H1 (cell line): ENCODE data around the gene WDR48. TPM values are rescaled to one million over a fixed set of nuclear protein-coding genes. Genes with fewer than 3 reads are reported as not detected.

Experiments used
- CTCF ChIA-PET: fragments of 300-600 bp; sonication (Branson Sonifier 250); formaldehyde crosslinking; loops from one replicate; lab custom pipeline; 2021; ENCODE audit not compliant: partially characterized antibody; lab: Charles Lee
- POLR2A ChIA-PET: fragments of 300-600 bp; sonication (Branson Sonifier 250); formaldehyde crosslinking; loops from one replicate; lab custom pipeline; 2021; ENCODE audit warnings: inconsistent platforms; ENCODE audit not compliant: partially characterized antibody; lab: Charles Lee
- DNase-seq, 2 experiments: peaks; one replicate each; pipeline versions ENCODE4 v3.0.0 to v3.0.0-alpha.2; 2010 to 2022; ENCODE audit warnings: low spot score in 2 of 2, low read depth in 1 of 2, mixed read lengths in 1 of 2
- FAIRE-seq: peaks from 2 replicates; lab custom pipeline; 2011; peaks lifted over from hg19 to GRCh38; lab: Jason Lieb, UNC
- H2AFZ ChIP-seq: 2 replicates; pipeline ENCODE4 v1.8.1; 2012; ENCODE audit warnings: low read length, inconsistent platforms
- H2AK5ac ChIP-seq: 2 replicates; pipeline ENCODE4 v1.6.1; 2013; ENCODE audit warnings: low read depth, low read length
- H2BK120ac ChIP-seq: replicated peaks from 2 replicates; pipeline ENCODE3; 2013; ENCODE audit warnings: low read depth, low read length, inconsistent platforms
- H2BK12ac ChIP-seq: 2 replicates; pipeline ENCODE4 v1.6.1; 2013; ENCODE audit warnings: low read depth, low read length
- H2BK15ac ChIP-seq: 2 replicates; pipeline ENCODE4 v1.6.1; 2013; ENCODE audit warnings: low read length
- H2BK20ac ChIP-seq: 2 replicates; pipeline ENCODE4 v1.6.1; 2013; ENCODE audit warnings: low read length
- H2BK5ac ChIP-seq: 2 replicates; pipeline ENCODE4 v1.6.1; 2013; ENCODE audit warnings: low read depth, low read length
- H3K14ac ChIP-seq: 2 replicates; pipeline ENCODE4 v1.6.1; 2013; ENCODE audit warnings: inconsistent platforms; ENCODE audit not compliant: insufficient read length
- H3K18ac ChIP-seq: 2 replicates; pipeline ENCODE4 v1.6.1; 2013; ENCODE audit warnings: low read length; ENCODE audit errors: extremely low read depth
- H3K23ac ChIP-seq: 2 replicates; pipeline ENCODE4 v1.6.1; 2013; ENCODE audit warnings: inconsistent platforms; ENCODE audit not compliant: insufficient read length
- H3K23me2 ChIP-seq: 2 replicates; pipeline ENCODE4 v1.6.1; 2013; ENCODE audit warnings: low read depth, low read length
- H3K27ac ChIP-seq: 2 replicates; pipeline ENCODE4 v1.6.1; 2011; ENCODE audit warnings: low read depth, low read length, inconsistent platforms
- H3K27me3 ChIP-seq, 4 experiments: replicated peaks in 1 of 4; 1 replicate in 1 of 4; 2 replicates in 3 of 4; pipeline versions ENCODE4 v1.6.1 to v1.8.1; 2011 to 2013; ENCODE audit warnings: low read length in 3 of 4, mild to moderate bottlenecking in 3 of 4, inconsistent platforms in 2 of 4, mixed read lengths in 2 of 4, moderate library complexity in 1 of 4; ENCODE audit not compliant: control insufficient read depth in 3 of 4, insufficient read depth in 3 of 4; ENCODE audit errors: extremely low read depth in 1 of 4
- H3K36me3 ChIP-seq, 4 experiments: 2 replicates each; pipeline versions ENCODE4 v1.6.1 to v1.8.1; 2011 to 2013; ENCODE audit warnings: mild to moderate bottlenecking in 4 of 4, low read length in 3 of 4, moderate library complexity in 2 of 4, control low read depth in 1 of 4, inconsistent platforms in 1 of 4; ENCODE audit not compliant: insufficient read depth in 4 of 4, control insufficient read depth in 2 of 4
- H3K4ac ChIP-seq: replicated peaks from 2 replicates; pipeline ENCODE3; 2013; ENCODE audit warnings: low read length, low read depth, mixed read lengths, inconsistent platforms; ENCODE audit not compliant: insufficient read length
- H3K4me1 ChIP-seq, 4 experiments: replicated peaks in 1 of 4; 1 replicate in 1 of 4; 2 replicates in 3 of 4; pipeline versions ENCODE4 v1.6.1 to v1.8.1; 2011 to 2013; ENCODE audit warnings: low read length in 3 of 4, inconsistent platforms in 2 of 4, mixed read lengths in 1 of 4; ENCODE audit not compliant: insufficient read depth in 4 of 4, control insufficient read depth in 3 of 4
- H3K4me2 ChIP-seq, 2 experiments: 2 replicates each; pipeline versions ENCODE4 v1.6.1 to v1.8.1; 2011 to 2013; ENCODE audit warnings: low read depth in 2 of 2, low read length in 2 of 2, control low read depth in 1 of 2, inconsistent platforms in 1 of 2, mild to moderate bottlenecking in 1 of 2; ENCODE audit not compliant: insufficient read depth in 1 of 2
- H3K4me3 ChIP-seq, 4 experiments: fragments of 200-600, 300-600 bp in 1 of 4; sonication (generic), shearing (Covaris generic), sonication (Bioruptor Twin) in 1 of 4; 2 replicates each; pipeline versions ENCODE4 v1.5.1 to v1.8.1; 2011 to 2016; ENCODE audit warnings: low read length in 4 of 4, low read depth in 3 of 4, control low read depth in 2 of 4, inconsistent platforms in 2 of 4, mild to moderate bottlenecking in 2 of 4, mixed read lengths in 1 of 4, moderate library complexity in 1 of 4; ENCODE audit not compliant: insufficient read depth in 2 of 4; ENCODE audit errors: extremely low read depth in 1 of 4
- H3K56ac ChIP-seq: replicated peaks from 2 replicates; pipeline ENCODE3; 2013; ENCODE audit warnings: low read depth, mild to moderate bottlenecking, mixed read lengths, low read length, inconsistent platforms; ENCODE audit not compliant: insufficient read length
- H3K79me1 ChIP-seq: 2 replicates; pipeline ENCODE4 v1.6.1; 2013; ENCODE audit warnings: low read depth, low read length, control low read depth
- H3K79me2 ChIP-seq, 2 experiments: 2 replicates each; pipeline versions ENCODE4 v1.6.1 to v1.8.1; 2012 to 2013; ENCODE audit warnings: low read length in 2 of 2, mild to moderate bottlenecking in 2 of 2, inconsistent platforms in 1 of 2; ENCODE audit not compliant: insufficient read depth in 2 of 2, control insufficient read depth in 1 of 2
- H3K9ac ChIP-seq, 4 experiments: replicated peaks in 1 of 4; 1 replicate in 1 of 4; 2 replicates in 3 of 4; pipeline versions ENCODE4 v1.6.1 to v1.8.1; 2011 to 2013; ENCODE audit warnings: low read depth in 3 of 4, low read length in 3 of 4, control low read depth in 2 of 4, mild to moderate bottlenecking in 2 of 4, moderate library complexity in 2 of 4, inconsistent platforms in 1 of 4; ENCODE audit errors: extremely low read depth in 1 of 4
- H3K9me3 ChIP-seq, 2 experiments: 2 replicates each; pipeline versions ENCODE4 v1.6.1 to v1.8.1; 2012 to 2013; ENCODE audit warnings: mild to moderate bottlenecking in 2 of 2, moderate library complexity in 2 of 2, control low read depth in 1 of 2, inconsistent platforms in 1 of 2, low read depth in 1 of 2, low read length in 1 of 2, mixed read lengths in 1 of 2; ENCODE audit not compliant: insufficient read depth in 2 of 2
- H4K20me1 ChIP-seq, 2 experiments: replicated peaks in 1 of 2; 2 replicates each; pipeline versions ENCODE3 to v1.8.1; 2011 to 2013; ENCODE audit warnings: inconsistent platforms in 2 of 2, low read length in 2 of 2, mild to moderate bottlenecking in 1 of 2; ENCODE audit not compliant: insufficient read depth in 2 of 2, control insufficient read depth in 1 of 2
- H4K5ac ChIP-seq: 2 replicates; pipeline ENCODE4 v1.6.1; 2013; ENCODE audit warnings: low read length, low read depth, mixed read lengths, inconsistent platforms; ENCODE audit not compliant: insufficient read length
- H4K8ac ChIP-seq: 2 replicates; pipeline ENCODE4 v1.8.0; 2013; ENCODE audit warnings: mild to moderate bottlenecking, moderate library complexity, low read length, inconsistent platforms; ENCODE audit not compliant: insufficient read depth; ENCODE audit errors: extremely low read depth
- H4K91ac ChIP-seq: replicated peaks from 2 replicates; pipeline ENCODE3; 2013; ENCODE audit warnings: low read length, mixed read lengths, inconsistent platforms; ENCODE audit not compliant: insufficient read length
- GABPA ChIP-seq: IDR thresholded peaks from 2 replicates; pipeline ENCODE4 v1.6.1; 2011; ENCODE audit warnings: mild to moderate bottlenecking, low read length, moderate library complexity, borderline replicate concordance; ENCODE audit not compliant: insufficient read depth
- NANOG ChIP-seq: IDR thresholded peaks from 2 replicates; pipeline ENCODE4 v1.6.1; 2011; ENCODE audit warnings: low read length, low read depth, mild to moderate bottlenecking, inconsistent platforms; ENCODE audit not compliant: insufficient read depth, poor library complexity, severe bottlenecking
- POLR2AphosphoS5 ChIP-seq: IDR thresholded peaks from 2 replicates; pipeline ENCODE4 v1.6.1; 2011; ENCODE audit warnings: low read depth, low read length
- RNF2 ChIP-seq: fragments of 200-900, 300-1000 bp; sonication (generic); IDR thresholded peaks from 2 replicates; pipeline ENCODE4 v1.7.1; 2016; ENCODE audit warnings: borderline replicate concordance, low read depth, mild to moderate bottlenecking, antibody characterized with exemption, low read length; ENCODE audit not compliant: poor library complexity, severe bottlenecking; ENCODE audit errors: missing control alignments
- SP4 ChIP-seq: IDR thresholded peaks from 2 replicates; pipeline ENCODE4 v1.6.1; 2012; ENCODE audit warnings: low read length, inconsistent platforms
- WGBS, 2 experiments: shearing (Covaris generic) in 1 of 2; methylation state at CpG; one replicate each; pipeline versions ENCODE4 v1.1.6 to v1.1.7; 2013 to 2015; ENCODE audit warnings: low lambda C conversion rate in 2 of 2, mixed read lengths in 2 of 2, inconsistent platforms in 1 of 2, low coverage in 1 of 2, missing lambda C conversion rate in 1 of 2; ENCODE audit not compliant: insufficient replicate concordance in 2 of 2, insufficient coverage in 1 of 2, insufficient read length in 1 of 2; ENCODE audit errors: extremely low coverage in 1 of 2, missing lambda C conversion rate in 1 of 2; 5-methylcytosine and 5-hydroxymethylcytosine counted together
- polyA plus RNA-seq, 7 experiments: library from polyadenylated mRNA; depleted of rRNA in 3 of 7; stranded (reverse) in 5 of 7; unstranded in 2 of 7; fragments of >200 nt in 5 of 7; fragments of 200-250 nt in 2 of 7; gene quantifications; 1 replicate in 5 of 7; 2 replicates in 1 of 7; 4 replicates in 1 of 7; pipeline versions ENCODE4 v1.2.1 to v1.2.3, GENCODE V29; 2011 to 2013; ENCODE audit warnings: missing spikeins in 2 of 7, mixed read lengths in 2 of 7
- total RNA-seq: library from RNA; stranded (reverse); fragmentation: NEBNext Ultra II Directional; extraction: Animal tissue kit (Norgen Biotek cat#: 25700); gene quantifications from 2 replicates; pipeline ENCODE4 v1.2.1, GENCODE V29; 2021

WDR48 gene
- total and polyA plus RNA-seq, 2 of the 8 experiments (the other 6 are each of a cell fraction or from before 2014, with no cell fraction given) = 21.2 to 54.1 TPM

GRCh38 chr3:39108200-39108710 lies 56.4 kb downstream of the WDR48 start:
- Histone ChIP-seq H3K9me3 (no peaks in the 10 kb centered on the region), H3K27me3 (peaks cover 0 to 8% (median 3%) of the 10 kb centered on the region in 4 experiments; a peak in 2 of 7 replicates), H4K91ac (no peak overlapping the region), H4K20me1 (peaks cover 0 to 9% of the 10 kb centered on the region in 2 experiments), H3K79me2 (no peaks in the 10 kb centered on the region), H2AK5ac (no peak overlapping the region), H3K56ac (no peak overlapping the region), H3K23me2 (peaks cover 12% of the 10 kb centered on the region; the same call in 1 of the 2 replicates), H3K4me3 (peak overlapping the region; percentile 77 to 92 (median 84); a peak in 5 of 8 replicates), H2BK12ac (no peak overlapping the region), H3K18ac (no peak overlapping the region), H4K5ac (no peak overlapping the region), H2BK5ac (no peak overlapping the region), H4K8ac (no peak overlapping the region; the same call in 1 of the 2 replicates), H2BK20ac (no peak overlapping the region), H3K4me1 (no peaks in the 10 kb centered on the region; a peak in 2 of 7 replicates), H3K14ac (no peak overlapping the region), H3K4ac (no peak overlapping the region), H3K9ac (no peak overlapping the region), H3K36me3 (no peaks in the 10 kb centered on the region), H3K23ac (no peak overlapping the region), H2AFZ (no peak overlapping the region), H3K27ac (no peak overlapping the region), H2BK15ac (no peak overlapping the region), H2BK120ac (no peak overlapping the region), H3K79me1 (0 out of 2 replicates have a peak, but pooled peaks cover 6% of the 10 kb centered on the region), H3K4me2 (peak overlapping the region; percentile 92 to 93)
- no peak for DNase-seq
- TF ChIP-seq NANOG = no peak
- TF ChIP-seq POLR2AphosphoS5 = no peak
- TF ChIP-seq GABPA = no peak
- TF ChIP-seq SP4 = no peak
- no peak for TF ChIP-seq RNF2
- ChIA-PET CTCF (interaction anchor here (0.7 to 10.4 kb wide), 10 partner anchors 13 to 184 kb away, joined by 3 to 95 read pairs (median 4); no protein-coding TSS in a partner anchor), POLR2A (interaction anchor here (1.0 to 1.6 kb wide), 6 partner anchors 8 to 54 kb away, joined by 3 to 6 read pairs (median 3); no protein-coding TSS in a partner anchor)
- no peak for FAIRE-seq
- 44% methylated on average over 2 of the region's 2 CpGs; no CpG with 5 or more reads in 1 of the 2 experiments for WGBS, 2 experiments
